SIG-M5 treated with dmso at 0.1 percent for 504 hours (cell line): ENCODE data around the gene XPO6.

ENCODE experiments used
- DNase-seq: peaks from one replicate; lab custom pipeline; 2025; ENCODE audit not compliant: unreplicated experiment; lab: John Stamatoyannopoulos, UW

Gene XPO6

DNA sequence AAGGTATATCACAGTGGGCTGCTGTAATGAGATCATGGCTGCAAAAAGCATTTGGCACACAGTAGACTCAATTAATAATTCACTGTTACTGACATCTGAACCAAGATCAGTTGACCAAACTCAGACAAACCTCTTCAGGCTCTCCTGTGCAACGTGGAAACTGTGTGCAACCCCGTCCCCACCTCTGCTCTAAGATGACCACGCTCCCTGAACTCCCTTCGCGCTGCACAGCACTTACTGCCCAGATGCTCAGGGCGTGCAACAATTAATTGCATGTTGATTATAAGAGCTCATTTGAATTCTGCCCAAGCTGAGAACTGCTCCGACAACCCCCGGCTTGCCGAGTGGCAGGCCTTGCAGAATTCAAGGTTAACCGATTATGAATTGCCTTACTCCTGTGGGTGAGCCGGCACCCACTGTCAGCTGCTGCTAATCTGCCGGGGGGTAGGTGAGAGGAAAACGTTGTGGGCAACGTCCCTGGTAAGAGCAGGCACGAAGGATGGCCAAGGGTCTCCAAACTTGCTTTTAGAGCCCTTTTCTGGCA is 147.0 kb downstream of the XPO6 start:
- no peak for DNase-seq

DNA sequence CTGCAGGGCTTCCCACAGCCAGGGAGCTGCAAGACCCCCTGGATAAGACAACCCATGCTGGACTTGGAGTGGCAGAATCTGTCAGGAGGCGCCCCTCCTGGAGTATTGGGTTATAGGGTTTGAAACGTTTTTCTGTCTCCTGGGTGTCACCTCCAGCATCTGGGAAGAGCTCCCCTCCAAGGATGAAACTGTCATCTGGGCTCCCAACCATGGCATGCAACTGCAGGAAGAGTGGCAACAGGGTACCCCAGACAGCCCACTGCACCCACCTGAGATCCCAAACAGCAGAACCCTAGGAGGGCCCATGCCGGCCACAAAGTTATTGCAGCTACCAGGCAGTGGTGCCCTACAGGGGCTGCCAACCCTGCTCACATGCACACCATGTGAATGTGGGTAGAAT is 147.6 kb downstream of the XPO6 start:
- DNase-seq: no peak

DNA sequence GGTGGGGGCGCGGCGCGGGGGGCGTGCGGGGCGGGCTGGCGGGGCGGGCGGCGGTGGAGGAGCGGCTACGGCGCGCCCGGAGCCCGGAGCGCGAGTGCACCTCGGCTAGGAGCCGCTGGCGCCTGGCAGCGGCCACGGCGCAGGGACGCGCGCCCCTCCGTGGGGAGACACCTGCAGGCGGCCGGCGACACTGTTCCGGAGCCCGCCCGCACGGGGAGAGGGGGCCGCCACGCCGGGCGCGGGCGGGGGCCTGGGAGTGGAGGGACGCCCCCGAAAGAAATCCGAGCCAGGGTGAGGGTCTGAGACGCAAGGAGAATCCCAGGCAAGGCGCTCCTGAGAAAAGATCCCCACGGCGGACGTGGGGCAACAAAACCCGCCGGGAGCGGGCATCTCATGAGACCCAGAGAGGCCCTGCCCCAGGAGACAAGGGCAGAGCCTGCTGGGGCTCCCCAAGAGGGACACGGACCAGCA is 148.1 kb downstream of the XPO6 start, which contains the start of gene GSG1L:
Gene GSG1L, minus strand, starts transcription at position 124 of the 471 bp plus-strand sequence. CDS start 290 bp downstream, outside the sequence.
- DNase-seq: no peak

DNA sequence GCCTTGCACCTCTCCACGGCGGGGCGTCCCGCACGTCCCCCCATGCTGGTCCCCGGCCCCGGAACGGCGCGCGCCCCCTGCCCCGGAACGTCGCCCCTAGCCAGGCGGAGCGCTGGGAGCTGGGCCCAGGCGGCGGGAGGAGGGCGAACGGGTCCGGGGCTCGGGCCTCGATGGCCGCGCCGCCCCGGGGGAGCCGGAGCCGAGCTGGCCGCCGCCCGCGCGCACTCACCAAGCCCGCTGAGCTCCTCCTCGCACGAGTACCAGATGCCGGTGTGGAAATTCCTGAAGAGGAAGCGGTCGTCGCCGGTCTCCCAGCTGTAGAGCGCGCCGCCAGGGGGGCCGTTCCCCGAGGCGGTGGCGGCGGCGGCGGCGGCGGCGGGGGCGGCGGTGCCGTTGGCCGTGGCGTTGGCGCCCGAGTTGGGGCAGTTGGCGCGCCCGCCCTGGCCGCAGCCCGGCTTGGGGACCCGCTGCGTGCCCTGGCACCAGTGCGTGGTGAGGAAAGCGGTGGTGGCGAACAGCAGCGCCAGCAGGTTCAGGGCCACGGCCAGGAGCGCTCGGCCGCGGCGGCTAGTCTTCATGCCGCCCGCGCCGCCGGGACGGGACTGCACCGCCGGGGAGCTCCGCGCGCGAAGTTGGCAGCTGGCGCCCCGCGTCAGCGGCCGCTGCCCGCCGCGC is 148.8 kb downstream of the XPO6 start:
- peak; percentile 45 for DNase-seq

DNA sequence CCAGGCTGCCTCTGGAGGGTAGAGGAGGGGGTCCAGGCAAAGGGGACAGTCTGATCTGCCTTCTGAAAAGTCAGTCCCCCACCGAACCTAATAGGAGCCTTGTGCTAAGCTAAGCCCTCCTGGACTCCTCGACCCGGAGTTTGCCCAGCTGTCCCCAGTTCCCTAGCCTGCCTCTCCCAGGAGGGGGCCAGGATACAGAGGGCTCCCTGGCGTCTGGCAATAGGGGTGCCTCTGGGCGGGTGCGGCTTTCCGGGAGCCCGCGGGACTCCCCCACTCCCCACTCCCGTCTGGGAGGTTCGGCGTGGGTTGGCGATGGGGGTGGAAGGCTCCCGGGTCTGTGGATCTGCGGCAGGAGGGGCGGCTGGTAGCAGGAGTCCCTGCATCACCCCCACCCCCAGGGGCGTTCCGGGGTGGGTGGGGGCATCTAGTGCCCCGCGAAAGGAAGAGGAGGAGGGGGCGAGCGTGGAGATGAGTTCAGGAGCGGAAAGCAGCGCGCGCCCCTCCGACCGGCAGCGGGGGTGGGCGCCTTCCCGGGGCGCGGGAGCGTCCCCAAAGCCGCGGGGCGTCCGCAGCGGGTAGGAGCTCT is 149.4 kb downstream of the XPO6 start:
- DNase-seq: no peak

DNA sequence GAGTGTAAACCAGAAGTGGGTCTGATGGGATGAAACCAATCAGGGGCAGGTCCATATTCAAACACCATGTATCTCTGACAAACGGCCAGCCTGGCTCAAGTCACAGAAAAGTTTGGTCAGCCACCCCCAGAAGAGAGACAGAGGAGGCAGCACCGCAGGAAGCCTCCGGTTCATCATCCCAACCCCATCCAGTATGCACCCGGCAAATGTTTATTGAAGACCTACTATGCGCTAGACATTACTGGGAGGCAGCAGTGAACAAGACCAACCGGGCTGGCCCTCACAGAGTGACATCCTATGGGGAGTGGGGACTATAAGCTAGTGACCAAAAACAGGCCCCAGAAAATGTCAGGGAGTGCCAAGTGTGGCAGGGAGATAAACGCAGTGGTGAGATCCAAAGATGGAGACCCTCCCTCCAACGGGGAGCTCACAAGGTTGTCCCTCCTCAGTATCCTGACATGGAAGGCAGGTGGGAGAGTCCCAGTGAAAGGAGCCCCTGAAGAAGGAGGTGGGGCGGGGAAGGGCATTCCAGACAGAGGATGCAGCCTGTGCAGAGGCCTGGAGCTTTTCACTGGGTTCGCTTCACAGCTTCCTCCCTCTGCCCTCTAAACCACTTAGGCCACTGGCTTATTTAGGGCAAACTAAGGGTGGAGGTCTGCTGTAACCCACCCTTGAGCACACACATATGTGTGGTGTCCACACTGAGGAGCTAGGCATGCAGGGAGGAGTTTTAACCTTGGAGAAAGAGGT is 150.2 kb downstream of the XPO6 start:
- DNase-seq: no peak

DNA sequence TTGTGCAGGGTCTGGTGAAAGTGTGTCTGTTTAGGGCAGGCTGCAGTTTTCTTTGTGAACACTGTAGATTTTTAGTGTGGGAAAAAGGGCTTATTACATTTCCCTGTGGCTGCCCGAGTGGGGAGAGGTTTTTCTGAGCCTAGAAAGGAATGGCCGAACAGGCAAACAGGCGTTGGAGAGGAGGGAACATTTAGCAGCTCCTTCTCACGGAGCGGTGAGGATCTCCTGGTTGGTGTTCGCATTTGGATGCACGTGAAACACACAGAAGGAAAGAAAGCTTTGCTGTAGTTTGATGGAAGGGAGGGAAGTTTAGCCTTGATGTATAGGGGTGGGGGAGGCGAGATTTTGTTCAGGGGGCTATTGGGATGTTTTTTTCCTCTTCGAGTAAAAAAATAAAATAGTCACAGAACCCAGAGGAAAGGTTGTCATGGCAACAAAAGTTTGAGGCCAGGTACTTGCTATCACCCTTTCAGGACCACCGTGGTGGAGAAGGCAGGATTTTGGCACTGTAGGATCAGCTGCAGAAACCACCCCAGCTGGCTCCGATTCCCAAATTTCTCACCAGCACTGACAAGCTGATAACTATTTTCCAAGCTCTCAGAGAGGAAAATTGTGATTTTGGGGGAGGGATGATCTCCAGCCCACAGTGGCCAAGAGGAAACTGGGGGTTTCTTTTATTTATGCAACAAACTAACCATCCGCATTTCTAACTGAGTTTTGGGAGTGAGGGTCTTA is 151.8 kb downstream of the XPO6 start:
- no peak for DNase-seq

DNA sequence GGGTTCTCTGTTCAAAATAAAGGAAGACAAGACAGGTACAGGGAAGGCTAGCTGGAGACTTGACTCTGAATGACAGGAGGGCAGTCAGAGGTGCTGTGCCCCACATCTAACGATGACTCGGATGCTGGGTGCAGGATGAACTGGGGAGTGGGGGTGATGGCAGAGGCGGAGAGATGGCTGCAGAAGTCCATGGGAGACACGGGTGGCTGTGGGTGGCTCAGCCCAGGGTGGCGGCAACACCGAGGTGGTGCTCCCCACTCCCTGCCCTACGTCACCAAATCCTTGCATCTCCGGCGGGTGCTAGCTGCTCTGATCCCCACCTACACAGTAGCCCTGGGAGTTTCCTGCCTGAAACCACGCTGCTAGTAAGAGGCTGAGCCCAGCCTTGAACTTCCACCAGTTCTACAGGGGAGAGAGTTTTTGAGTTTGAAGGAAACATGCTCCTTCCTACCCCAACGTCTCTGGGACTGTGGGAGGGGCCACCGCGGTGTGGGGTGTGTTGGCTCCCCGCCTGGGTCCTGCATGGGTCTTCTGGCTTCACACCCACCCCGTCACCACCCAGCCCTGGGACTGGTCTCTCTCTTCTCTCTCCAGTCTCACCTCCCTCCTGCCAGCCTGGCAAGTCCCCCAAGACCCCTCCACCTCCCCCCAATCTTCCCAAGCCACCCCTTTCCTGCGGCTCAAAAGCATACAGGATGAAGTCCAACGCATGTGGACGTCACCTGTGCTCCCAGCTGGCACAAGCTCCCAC is 152.8 kb downstream of the XPO6 start:
- DNase-seq: no peak

DNA sequence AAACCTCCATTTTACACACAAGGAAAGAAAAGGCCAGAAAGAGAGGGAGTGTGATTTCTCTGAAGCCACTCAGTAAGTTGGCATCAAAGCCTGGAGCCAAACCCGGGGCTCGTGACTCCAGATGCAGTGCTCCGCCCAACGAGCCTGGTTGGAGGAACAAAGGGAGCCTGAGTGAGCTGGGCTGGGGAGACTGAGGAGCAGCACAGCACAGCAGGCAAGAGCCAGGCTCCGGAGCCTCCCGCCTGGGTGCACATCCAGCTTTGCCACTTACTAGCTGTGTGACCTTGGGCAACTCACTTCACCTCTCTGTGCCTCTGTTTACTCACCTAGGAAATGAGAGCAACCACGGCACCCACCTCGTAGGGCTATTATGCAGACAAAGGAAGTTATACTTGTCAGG is 153.8 kb downstream of the XPO6 start:
- DNase-seq: no peak

DNA sequence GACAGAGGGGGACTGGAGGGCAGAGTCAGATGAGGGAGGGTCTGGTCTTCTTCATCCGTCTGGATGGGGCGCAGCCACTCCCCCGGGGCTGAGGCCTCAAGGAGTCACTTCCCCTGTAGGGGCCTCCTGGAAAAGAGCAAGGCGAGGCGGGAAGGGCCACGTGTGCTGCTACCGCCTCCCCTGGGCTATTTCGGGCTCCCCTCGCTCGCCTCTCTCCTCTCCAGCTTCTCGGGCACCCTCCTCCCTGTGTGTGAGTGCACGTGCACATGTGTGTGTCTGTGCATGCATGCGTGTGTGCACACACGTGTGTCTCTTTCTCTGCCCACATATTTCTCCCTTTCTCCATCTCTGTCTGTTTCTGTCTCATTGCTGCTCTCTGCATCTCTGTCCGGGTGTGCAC is 158.3 kb downstream of the XPO6 start:
- no peak for DNase-seq

DNA sequence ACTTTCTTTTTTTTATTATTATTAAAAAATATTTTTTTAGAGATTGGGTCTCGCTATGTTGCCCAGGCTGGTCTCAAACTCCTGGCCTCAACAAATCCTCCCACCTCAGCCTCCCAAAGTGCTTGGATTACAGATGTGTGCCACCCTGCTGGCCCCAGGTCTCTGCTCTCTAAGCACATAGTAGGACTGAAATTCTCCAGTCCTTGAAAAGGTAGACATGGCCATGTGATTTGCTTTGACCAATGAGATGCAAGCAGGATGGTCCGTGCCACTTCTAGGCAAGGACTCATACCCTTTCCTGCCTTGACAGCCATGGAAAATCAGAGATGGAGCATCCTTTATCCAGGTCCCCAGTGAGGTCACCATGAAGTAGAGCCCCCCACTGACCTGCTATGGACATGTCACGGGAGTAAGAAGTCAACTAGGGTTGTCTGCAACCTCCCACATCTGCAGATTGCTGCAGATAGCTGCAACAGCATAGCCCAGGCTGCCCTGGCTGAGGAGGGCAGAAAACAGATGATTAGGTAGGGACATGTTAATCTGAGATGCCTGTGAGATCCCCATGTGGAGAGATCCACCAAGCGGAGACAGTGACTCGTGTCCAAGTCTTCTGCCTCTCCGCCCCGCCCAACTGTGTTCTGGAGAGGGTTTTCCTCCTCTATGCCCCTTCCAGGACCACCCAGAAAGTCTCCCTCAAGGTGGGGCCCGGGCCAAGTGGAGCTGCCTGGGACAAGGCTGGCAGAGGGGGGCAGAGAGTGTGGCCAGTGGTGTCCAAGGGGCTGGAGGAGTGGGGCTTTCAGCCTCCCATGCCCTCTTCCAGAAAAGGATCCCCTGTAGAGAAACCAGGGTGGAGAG is 159.3 kb downstream of the XPO6 start:
- DNase-seq: no peak

DNA sequence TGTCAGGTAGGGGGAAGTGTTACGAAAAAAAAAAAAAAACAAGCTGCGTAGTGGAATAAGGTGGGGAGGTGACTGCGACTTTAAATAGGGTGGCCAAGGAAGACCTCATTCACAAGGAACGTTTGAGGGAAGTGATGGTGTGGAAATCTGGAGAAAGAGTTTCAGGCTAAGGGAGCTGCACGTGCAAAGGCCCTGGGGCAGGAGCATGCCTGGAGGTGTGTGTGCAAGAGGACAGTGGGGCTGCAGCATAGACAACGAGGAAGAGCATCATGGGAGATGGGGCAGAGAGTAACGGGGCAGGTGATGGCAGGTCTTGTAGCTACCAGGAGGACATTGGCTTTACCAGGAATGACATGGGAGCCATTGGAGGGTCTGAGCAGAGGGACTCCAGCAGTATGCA is 160.3 kb downstream of the XPO6 start:
- no peak for DNase-seq
